Activated T-cell treated with anti-CD3 and anti-CD28 coated beads for 1 hour (primary cell): ENCODE data around the gene CACNA2D4.

Experiments used
- DNase-seq: peaks from one replicate; pipeline ENCODE4 v3.0.0-alpha.2; 2020; ENCODE audit warnings: low read depth

The CACNA2D4 gene

DNA sequence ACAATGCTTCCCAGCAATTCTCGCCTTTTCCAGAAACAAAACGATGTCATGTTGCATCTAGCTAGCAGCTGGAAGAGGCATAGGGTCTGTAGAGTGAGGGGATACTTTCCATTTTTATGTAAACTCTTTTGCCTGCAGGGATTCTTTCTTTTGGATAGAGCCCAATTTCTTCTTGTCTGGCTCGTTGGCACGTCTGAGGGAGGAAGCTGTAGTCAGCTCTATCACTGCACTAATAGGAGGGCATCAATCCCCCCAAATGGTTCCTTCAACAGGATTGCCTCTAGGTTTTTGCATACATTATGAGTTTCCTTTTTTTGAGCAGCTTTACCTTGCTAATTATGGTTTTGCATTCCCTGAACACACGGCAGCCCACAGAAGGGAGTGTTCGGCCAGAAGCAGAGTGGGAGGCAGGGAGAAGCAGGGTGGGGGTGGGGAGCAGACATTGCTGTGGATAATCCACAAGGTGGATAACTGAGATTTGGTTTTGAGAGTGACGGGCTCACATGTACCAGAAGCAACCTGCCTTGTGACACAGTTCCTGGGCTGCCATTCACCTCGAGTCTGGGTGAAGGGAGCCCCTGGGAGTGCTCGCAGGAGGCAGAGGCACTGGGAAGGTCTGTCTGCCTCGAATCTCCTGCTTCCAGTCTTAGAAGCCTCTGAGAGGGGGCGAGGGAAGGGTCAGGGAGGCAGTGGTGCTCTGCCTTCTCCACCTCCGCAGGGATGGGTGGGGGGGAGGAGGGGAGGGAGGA, 73.6 kb downstream of the CACNA2D4 start:
- no peak for DNase-seq

DNA sequence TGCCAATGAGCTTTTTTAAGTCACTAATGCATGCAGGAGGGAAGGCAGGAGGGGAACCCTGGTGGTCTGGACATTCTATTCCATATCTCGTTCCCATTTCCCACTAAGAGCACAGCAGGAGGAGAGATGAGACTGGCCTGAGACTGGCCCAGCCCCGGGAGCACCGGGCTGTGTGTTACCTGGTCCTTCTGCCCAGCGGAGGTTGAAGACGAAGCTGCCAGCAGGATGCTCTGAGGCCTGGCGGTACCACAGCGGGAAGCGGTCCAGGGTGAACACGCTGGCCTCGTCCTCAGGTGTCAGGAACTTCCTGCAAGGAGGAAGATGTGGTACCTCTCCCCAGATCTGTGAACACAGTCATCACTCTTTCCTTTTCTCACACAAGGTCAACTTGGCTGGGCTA, 74.2 kb downstream of the CACNA2D4 start:
- no peak for DNase-seq

DNA sequence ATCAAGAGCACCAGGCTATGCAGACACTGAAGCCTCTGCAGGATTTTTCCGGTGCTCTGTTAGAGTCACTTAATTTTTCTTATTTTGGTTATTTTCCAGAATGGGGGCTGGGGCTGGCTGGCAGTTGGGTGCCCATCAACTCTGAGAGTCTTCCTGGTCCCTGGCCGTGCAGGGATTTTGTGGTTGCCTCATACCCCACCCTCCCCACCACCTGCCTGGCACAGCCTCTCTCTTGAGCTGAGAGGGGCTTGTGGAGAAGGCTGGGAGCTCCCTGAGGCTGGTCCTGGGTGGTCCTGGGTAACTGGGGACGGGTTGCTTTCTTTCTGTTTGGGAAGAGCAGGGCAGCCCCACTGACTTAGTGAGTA, 74.8 kb downstream of the CACNA2D4 start:
- DNase-seq = no peak

DNA sequence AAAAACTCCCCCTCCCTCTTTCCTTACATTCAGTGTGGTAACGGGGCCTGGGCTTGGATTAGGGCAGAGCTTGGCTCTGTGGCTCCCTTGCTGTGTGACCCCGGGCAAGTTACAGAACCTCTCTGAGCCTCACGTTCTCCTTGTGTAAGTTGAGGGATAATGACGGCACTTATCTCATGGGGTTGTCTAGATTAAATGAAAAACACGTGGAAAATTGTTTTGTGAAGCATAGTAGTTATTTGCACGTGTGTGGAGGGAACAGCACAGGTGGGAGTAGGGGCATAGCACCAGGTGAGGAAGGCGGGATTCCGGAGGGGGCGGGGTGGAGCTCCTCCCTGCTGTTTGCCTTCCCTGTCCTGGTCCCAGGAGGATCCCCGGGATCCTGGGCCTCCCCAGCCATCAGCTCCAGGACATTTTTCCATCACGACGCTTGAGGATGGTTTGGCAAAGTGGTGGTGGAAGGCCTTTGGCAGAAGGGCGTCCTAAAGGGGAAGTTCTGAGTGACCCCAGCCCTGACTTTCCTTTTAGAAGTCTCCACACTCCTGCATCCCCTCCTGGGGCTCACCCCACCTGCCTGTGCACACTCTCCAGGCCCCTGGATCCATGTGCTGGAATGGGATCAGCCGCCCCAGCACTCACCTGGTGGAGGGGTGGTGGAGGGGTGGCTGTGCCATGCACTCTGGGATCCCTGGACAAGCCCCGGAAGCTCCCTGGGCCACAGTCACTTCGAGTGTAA, 75.4 kb downstream of the CACNA2D4 start:
- DNase-seq = no peak

DNA sequence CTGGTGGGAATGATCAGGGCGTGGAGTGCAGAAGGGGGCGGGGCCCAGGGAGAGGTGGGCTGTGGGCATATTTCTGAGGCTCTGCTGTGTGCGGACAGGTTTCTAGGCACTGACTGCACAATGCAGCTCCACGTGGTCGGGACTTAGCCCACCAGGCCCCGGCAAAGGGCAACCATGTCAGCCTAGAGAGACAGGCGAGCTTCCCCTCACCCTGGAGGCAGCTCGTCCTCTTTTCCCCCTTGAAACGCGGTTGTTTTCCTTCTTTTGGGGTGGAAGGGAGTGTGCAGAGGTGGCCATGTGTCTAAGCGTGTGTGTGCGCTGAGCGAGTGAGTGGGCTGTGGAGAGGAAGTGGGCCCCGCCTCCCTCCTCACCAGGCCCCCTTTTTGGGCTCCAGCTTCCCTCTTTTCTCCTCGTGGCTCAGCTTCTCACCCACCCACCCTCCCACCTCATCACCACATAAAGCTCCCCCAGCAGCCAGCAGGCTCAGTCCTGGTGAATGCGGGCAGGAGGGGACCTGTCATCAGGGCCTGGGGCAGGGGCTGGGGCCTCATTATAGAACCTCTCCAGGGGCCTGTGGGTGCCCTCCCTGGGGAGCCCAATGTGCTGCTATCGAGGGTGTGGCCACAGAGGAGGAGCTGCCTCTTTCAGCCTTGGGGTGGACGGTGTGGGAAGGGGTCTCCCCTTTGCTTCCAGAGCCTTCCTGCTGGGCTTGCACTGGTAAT, 76.1 kb downstream of the CACNA2D4 start:
- DNase-seq = no peak

DNA sequence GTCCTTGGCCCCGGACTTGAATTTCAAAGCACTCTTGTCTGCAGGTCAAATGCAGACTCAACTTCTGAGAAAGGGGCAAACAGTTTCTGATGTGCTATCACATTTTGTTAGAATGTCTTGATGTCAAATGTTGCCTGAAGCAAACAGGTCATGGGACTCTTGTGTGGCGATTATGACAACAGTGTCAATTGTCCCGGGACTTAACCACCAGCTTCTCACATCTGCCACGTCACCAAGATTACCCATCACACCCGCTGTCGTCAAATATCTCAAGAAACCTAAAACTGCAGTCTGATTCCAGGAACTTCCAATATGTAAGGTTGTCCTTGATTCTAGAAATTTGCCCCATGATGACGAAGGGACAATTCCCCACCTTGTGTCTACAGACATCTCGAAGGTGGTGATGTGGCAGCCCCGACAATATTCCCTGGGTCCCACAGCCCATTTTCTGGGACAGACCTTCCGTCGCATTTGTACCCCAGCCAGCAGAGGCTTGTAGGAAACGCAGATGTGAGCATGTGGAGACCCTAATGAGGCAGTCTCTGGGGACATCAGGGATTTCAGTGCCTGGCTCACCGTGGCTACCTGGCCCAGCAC, 76.8 kb downstream of the CACNA2D4 start:
- no peak for DNase-seq

DNA sequence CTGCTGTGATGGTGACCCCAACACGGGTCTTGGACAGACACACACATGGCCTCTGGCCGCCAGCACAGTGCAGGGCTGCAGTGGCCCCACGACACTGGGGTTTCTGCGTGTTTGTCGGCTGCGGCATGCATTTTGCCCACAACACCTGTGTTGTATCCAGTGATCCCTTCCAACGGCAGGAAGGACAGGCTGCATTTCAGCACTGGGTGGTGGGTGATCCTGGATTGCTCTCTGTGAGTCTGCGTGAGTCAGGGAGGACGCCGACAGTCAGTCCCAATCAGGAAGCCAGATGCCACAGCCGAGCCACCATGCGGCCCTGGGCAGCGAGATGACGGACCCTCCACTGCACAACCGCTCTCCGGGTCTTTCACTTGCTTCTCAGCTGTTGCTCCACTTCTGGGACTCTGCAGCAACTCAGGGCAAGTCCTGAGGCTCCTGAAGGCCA, 77.4 kb downstream of the CACNA2D4 start:
- DNase-seq = no peak

DNA sequence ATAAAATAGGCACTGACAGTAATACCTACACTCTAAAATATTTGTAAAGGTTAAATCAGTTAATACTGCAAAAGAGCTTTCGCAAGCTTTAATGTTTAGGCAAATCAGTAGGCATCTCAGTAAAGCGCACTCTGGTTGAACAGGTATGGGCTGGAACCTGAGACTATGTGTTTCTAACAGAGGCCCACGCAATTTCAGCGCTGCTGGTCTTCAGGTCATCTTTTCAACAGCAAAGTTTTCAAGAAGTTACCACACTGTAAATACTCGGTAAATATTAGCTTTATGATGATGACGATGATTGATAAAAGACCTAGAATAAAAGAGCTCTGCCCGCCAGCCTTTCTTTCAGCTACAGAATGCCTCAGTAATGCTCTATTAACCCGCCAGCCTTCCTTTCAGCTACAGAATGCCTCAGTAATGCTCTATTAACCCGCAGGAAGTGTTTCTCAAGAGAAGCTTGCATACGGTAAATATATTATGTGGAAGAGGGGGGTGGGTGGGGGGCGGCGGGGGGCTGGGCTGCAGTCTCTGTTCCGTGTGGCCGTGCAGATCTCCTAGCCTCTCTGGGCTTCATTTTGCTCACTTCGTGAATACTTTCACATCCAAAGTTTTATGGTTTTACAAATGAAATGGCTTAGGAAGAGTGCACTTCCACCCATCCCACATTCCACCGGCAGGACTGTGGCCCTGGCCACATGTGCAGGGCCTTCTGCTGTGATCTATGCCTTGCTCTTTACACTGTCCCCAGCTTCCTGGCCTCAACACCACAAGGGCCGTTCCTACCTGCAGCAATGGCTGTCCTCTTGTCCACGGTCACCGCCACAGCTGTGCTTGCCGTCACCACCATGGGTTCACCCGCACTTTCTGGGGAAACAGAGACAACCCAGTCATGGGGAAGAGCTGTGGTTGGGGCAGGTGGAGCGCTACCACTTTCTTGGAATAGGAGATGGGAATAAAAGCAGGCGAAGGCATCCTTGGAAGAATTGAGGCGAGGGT, 78.2 kb downstream of the CACNA2D4 start:
- no peak for DNase-seq

DNA sequence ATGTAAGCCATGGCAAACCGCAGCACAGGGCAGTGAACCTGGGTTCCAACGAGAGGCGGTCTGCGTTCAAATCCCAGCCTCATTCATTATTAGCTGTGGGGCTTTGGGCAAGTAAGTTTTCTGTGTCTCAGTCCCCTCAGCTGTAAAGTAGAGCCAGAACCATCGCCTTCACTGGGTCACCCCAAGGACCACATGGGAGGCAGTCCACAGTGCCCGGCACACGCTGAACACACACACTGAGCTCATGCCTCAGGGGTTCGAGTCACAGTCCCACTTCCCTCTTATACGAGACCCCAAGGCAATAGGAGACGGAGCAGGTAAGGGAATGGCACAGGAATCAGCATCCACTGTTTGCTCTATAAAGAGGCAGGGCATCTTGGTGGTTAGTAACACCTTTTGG, 79.0 kb downstream of the CACNA2D4 start:
- no peak for DNase-seq

DNA sequence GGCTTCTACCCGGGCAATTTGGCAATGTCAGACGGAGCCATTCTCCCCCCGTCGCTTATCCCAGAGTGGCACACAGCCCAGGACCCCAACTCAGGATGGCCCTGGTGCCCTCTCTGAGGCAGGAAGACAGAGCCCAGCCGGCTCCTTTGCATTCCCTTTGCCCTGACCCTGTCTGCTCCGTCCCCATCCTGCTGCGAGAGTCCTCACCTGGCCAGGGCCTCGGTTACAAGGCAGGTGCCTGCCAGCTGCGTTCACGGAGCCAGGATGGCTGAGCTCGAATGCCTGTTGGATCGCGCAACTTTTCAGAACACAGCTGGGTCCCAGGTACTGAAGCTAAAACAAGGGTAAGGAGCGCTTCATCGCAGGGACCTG, 79.5 kb downstream of the CACNA2D4 start:
- DNase-seq = no peak

DNA sequence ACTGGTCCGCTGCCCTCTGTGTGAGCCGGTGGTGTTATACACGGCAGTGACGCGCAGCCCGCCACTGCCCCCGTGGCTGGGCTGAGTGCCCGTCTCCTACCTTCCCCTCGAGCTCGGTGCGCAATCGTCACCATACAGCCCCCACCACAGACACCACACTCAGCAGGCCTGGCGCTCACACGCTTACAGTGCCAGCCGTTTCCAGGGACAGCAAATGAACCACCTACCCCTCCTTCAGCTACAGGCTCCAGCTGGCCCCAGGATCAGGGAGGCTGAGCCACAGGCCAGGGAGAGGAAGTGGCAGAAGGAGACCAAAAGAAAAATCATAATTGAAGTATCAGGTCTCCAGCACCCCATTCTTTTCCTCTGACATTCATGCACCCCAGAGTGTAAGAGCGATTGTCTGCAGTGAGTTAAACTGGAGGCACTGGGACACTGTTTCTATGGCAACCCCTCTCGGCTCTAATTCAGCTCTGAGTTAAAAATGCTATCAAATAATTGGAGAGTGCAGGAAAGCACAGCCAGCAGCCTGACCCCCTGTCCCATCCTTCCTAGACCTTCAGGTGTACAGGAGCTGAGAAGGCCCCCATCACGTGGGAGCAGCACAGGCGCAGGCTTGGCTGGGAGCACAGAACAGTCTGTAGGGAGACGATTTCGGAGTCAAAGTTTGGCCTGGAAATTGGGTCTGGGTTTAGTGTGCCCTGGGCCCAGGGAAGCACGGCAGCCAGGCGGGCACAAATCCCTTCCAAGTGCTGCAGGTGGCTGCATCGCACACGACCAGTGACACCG, 80.1 kb downstream of the CACNA2D4 start:
- no peak for DNase-seq

DNA sequence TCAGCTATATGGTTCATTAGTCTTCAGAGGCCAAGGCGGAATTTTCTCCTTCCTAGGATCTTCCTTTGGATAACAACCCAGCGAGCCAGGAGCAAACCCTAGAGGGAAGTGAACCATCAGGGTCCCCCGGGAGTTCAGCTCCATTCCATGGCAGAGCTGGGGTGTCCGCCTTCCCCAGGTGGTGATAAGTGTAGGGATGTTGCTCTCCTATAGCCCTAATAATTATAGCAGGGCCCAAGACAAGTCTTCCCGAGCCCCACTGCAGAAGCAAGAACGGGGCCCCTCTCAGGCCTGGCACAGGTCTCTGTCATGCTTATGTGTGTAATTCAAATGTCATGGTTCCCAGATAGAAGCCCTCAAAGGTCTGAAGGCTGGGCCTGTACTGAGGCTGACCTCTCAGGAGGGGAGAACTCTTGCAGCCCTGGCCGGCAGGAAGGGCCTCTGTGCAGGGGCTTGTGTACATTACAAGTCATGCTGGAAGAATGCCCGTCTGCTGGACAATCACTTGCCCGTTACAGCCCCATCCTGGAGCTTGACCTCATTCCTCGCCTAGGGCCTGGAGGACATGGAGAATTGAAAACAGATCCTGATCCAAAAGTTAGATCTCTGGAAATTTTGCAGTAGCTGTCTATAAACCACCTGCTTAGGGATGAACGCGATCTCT, 80.8 kb downstream of the CACNA2D4 start:
- DNase-seq = no peak

DNA sequence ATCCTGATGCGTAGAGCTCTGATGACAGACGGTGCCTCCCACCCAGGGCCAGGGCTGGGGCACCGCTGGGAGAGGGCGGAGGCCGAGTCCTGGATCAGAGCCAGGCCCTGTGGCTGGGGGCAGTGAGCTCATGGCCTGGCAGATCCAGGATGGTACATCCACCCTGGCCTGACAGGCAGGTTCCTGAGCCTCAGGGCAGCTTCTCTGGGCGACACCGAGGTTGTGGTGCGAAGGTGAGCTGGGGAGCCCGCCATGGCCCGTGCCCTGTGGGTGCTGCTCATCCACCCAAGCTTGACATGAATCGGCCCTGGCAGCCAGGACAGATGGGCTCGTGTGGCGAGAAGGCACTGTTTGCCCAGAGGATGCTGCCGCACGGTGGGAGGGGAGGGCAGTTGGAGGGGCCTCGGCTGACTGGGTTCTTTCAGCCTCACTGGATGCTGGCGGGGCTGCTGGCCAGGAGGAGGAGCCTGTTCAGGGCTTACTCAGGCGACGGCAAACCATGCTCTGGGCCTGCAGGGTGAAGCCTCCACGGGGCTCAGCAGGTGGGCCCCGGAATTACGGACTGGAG, 81.5 kb downstream of the CACNA2D4 start:
- DNase-seq = no peak

DNA sequence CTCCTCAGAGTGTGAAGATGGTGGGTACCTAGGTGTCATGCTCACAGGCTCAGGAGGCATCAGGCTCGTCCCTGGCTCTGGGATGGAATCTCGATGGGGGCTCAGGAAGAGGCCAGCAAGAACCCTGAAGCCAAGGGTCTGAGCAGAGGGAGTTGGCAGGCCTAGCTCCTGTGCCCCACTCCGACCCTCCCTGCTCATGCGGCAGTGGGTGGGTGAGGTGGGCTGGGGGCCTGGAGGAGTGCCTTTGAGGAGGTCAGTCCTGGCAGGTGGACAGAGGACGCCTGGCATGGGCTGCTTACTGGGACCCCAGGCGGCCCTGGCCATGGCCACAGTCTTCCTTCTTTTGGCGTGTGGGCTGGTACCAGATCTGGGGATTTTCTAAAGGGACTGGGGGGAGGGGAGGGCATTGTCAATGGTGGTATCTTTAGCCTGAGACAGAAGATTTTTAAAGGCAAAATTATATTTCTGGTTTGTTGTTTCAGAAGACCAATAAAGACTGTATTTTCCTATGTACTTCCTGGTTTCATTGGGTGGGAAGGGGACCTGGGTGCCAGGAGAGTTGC, 82.1 kb downstream of the CACNA2D4 start:
- no peak for DNase-seq

DNA sequence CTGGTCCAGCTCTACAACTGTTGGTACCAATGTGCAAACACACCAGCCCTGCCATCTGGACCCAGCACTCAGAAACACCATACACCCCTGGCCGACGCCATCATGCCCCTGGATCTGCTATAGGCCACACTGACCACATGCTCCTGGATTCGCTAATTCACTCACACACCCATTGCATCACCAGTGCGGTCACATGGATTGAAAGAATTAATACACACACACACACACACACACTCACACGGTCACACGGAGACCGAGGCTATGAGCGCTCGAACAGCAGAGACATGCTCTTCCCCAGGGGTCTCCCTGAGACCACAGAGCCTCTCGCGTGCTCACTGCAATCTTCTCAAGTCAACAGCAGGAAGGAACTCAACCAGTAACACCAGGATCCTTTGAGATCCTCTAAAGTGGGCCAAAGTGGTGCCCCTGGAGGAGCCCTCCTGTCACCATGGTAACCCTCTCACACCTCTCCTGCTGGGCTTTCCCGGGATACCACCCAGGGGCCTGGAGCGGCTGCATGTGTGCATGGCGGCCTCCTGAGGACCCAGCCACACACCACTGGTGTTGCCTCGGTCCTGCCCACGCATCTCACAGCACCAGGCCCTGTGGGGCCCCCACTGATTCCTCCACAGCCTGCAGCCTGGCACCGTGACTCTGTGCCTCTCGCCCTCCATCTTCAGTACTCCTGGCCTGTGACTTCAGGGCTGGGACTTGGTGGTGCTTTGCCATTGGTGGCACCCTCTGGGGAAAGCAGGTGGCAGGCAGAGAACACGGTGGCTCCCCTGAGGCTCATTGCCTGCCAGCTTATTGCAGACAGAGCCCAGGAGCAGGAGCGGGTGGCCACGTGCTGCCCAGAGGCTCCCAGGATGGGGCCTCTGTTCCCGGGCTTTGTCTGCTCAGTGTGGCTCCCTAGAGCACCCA, 83.0 kb downstream of the CACNA2D4 start:
- DNase-seq = no peak

DNA sequence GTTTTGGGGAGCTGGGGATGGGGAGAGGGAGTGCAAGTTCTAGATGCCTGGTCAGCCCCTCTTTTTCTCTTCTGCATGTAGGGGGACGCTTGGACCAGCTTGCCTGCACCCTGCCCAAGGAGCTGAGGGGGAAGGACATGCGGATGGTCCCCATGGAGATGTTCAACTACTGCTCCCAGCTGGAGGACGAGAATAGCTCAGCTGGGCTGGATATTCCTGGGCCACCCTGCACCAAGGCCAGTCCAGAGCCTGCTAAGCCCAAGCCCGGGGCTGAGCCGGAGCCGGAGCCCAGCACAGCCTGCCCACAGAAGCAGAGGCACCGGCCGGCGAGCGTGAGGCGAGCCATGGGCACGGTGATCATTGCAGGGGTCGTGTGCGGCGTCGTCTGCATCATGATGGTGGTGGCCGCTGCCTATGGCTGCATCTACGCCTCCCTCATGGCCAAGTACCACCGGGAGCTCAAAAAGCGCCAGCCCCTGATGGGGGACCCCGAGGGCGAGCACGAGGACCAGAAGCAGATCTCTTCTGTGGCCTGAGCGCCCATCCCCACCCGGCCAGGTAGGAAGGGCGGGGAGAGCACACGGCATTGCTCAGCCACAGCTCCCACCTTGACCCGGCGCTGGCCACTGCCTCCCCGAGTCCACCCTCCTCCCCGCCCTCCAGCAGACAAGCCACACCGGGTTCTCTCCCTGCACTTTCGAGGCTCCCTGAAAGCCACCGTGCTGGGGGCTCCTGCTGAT, 84.1 kb downstream of the CACNA2D4 start:
- no peak for DNase-seq

DNA sequence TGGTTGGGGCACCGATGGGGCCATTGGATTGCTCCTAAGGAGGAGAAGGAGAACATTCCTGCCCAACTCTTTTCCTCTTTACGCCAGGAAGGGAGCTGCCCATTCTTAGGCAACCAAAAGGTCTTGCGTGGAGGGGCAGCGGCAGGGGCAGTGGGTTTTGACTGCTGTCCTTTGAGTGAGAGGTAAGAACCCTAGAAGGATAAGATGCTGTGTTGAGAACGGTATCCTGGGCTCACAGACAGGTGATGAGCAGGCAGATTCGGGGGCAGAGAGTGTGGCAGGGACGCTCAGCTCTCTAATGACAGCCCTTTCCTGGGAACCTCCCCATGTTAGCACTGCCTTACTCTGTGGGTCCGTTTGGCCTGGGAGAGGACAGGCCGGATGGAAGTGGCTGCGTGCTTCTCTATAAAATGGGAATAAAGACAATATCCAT, 84.8 kb downstream of the CACNA2D4 start:
- DNase-seq = no peak
